Astrocyte (in vitro differentiated cells and primary cell): ENCODE data around the gene TRIM63.

Source experiments
- CTCF ChIP-seq: IDR thresholded peaks from 2 replicates; pipeline ENCODE4 v1.5.1; 2011; ENCODE audit warnings: low read depth, mild to moderate bottlenecking, inconsistent platforms, low read length, moderate library complexity; ENCODE audit not compliant: insufficient read depth
- EZH2 ChIP-seq: IDR thresholded peaks from 2 replicates; pipeline ENCODE4 v1.6.1; 2012; ENCODE audit warnings: mild to moderate bottlenecking, low read length, inconsistent platforms; ENCODE audit not compliant: insufficient read depth

DNA sequence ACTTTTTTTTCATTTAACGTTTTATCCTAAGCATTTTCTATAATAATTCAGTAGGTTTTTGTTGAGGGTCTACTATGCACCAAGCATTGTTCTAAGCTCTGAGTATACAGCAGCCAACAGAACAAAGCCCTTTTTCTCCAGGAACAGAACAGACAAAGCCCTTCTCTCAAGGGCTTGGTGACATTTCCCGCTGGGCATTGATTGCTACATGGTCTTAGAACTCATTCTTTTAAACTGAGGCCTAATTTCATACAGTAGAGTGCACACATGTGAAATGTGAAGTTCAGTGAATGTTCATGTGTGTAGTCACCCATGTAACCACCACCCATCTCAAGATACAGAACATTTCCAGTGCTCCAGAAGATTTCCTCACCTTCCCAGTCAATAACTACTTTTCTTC is 29.0 kb upstream of the TRIM63 start:
- TF ChIP-seq EZH2 (no peak), CTCF (no peak)
